ENCODE data around the gene DSCAM. TPM values are rescaled to one million over a fixed set of nuclear protein-coding genes. Genes with fewer than 3 reads are reported as not detected.

The DSCAM gene
- total RNA-seq, 1 donor, result not detected

GRCh38 chr21:40102682-40103081 lies 744.3 kb downstream of the DSCAM start:
- no peak for DNase-seq (ENCODE audit: low read depth)
- no peak overlapping the region for H3K4me3 ChIP-seq (ENCODE audit: low read depth, low read length)
- TF ChIP-seq CTCF (IDR thresholded peaks at IDR 0.05; ENCODE audit: insufficient read depth, low read depth, low read length), result no peak

GRCh38 chr21:40099809-40100208 lies 747.1 kb downstream of the DSCAM start:
- no peak for TF ChIP-seq CTCF (IDR thresholded peaks at IDR 0.05; ENCODE audit: insufficient read depth, low read depth, low read length)
- DNase-seq (ENCODE audit: low read depth), result no peak
- H3K4me3 ChIP-seq (ENCODE audit: low read depth, low read length), result no peak overlapping the region

- no peak overlapping the region for H3K4me3 ChIP-seq (ENCODE audit: low read depth, low read length)
- no peak for DNase-seq (ENCODE audit: low read depth)
- TF ChIP-seq CTCF (IDR thresholded peaks at IDR 0.05; ENCODE audit: insufficient read depth, low read depth, low read length), result no peak
Observed at GRCh38 chr21:40095477-40095876, 751.5 kb downstream of the DSCAM start.

GRCh38 chr21:40080385-40080784 lies 766.6 kb downstream of the DSCAM start:
- H3K4me3 ChIP-seq (ENCODE audit: low read depth, low read length), result no peak overlapping the region
- no peak for DNase-seq (ENCODE audit: low read depth)
- no peak for TF ChIP-seq CTCF (IDR thresholded peaks at IDR 0.05; ENCODE audit: insufficient read depth, low read depth, low read length)

GRCh38 chr21:40074710-40075109 lies 772.2 kb downstream of the DSCAM start:
- H3K4me3 ChIP-seq (ENCODE audit: low read depth, low read length), result no peak overlapping the region
- no peak for TF ChIP-seq CTCF (IDR thresholded peaks at IDR 0.05; ENCODE audit: insufficient read depth, low read depth, low read length)
- DNase-seq (ENCODE audit: low read depth), result no peak

GRCh38 chr21:40074198-40074597 lies 772.8 kb downstream of the DSCAM start:
- no peak for DNase-seq (ENCODE audit: low read depth)
- no peak for TF ChIP-seq CTCF (IDR thresholded peaks at IDR 0.05; ENCODE audit: insufficient read depth, low read depth, low read length)
- no peak overlapping the region for H3K4me3 ChIP-seq (ENCODE audit: low read depth, low read length)

GRCh38 chr21:40073642-40074041 lies 773.3 kb downstream of the DSCAM start:
- DNase-seq (ENCODE audit: low read depth), result no peak
- no peak overlapping the region for H3K4me3 ChIP-seq (ENCODE audit: low read depth, low read length)
- no peak for TF ChIP-seq CTCF (IDR thresholded peaks at IDR 0.05; ENCODE audit: insufficient read depth, low read depth, low read length)
